ENCODE measurements around the gene COL18A1.

DNA sequence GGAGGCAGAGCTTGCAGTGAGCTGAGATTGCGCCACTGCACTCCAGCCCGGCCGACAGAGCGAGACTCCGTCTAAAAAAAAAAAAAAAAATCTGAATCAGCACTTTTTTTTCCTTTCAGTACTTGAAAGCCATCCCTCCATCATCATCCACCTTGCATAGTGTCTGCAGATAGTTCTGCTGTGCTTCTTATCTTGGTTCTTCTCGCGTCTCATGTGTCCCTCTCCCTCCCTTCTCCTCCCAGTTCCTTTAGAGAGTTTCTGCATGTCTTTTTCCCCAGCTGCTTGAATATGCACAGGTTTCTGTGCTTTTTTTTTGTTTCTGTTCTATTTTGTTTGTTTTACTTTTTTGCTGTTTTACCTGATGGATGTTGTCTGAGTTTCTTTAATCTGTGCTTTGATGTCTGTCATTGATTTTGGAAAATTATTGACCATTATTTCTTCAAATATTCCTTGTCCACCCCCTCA is 3.9 kb upstream of the COL18A1 start:
- TF ChIP-seq FOXA1 (IDR thresholded peaks at IDR 0.05) (no peak), FOXM1 (IDR thresholded peaks at IDR 0.05; ENCODE audit: borderline replicate concordance) (no peak), NFRKB (IDR thresholded peaks at IDR 0.05) (no peak)

Data from HEK293T (cell line).